Fibroblast of skin of left biceps (primary cell): ENCODE data around the gene FXYD1.
A peak's percentile ranks its signal among the peaks of the same experiment; 100 is the strongest.
"Not testable (repeated sequence)": the region's sequence is repeated elsewhere in the genome, so short reads cannot be mapped to it uniquely, and the experiment has no call there.

ENCODE experiments used
- DNase-seq, 2 experiments: peaks; one replicate each; pipeline ENCODE4 v3.0.0-alpha.2; 2013; ENCODE audit warnings: low read depth in 2 of 2

FXYD1 gene

GRCh38 chr19:35125270-35125717 is 13.3 kb upstream of the FXYD1 start:
- DNase-seq: no peak

- DNase-seq: no peak
Measured at GRCh38 chr19:35125749-35126623, 12.6 kb upstream of the FXYD1 start.

GRCh38 chr19:35126624-35126959 is 12.0 kb upstream of the FXYD1 start:
- DNase-seq: no peak

- no peak for DNase-seq
Measured at GRCh38 chr19:35127871-35128270, 10.8 kb upstream of the FXYD1 start.

- DNase-seq: no peak
Measured at GRCh38 chr19:35128398-35129057, 10.1 kb upstream of the FXYD1 start.

- DNase-seq: not testable (repeated sequence)
Measured at GRCh38 chr19:35129724-35130274, 8.8 kb upstream of the FXYD1 start.

GRCh38 chr19:35130761-35131720 is 7.6 kb upstream of the FXYD1 start:
- DNase-seq: no peak

GRCh38 chr19:35132254-35132653 is 6.4 kb upstream of the FXYD1 start:
- no peak for DNase-seq

- DNase-seq: no peak
Measured at GRCh38 chr19:35133826-35134225, 4.8 kb upstream of the FXYD1 start.

GRCh38 chr19:35134601-35135242 is 3.9 kb upstream of the FXYD1 start, which contains the start of gene LGI4:
LGI4 (minus strand) TSS chr19:35135059; CDS start chr19:35134680, 379 bp downstream.
- DNase-seq: no peak

GRCh38 chr19:35135389-35135909 is 3.2 kb upstream of the FXYD1 start:
- DNase-seq: no peak

- DNase-seq: no peak
Measured at GRCh38 chr19:35136231-35136630, 2.4 kb upstream of the FXYD1 start.

GRCh38 chr19:35136977-35137702 is 1.5 kb upstream of the FXYD1 start:
- no peak for DNase-seq

- no peak for DNase-seq
Measured at GRCh38 chr19:35140207-35140961, 1.8 kb downstream of the FXYD1 start.

- DNase-seq: peak; percentile 64 to 65
Measured at GRCh38 chr19:35140962-35141836, 2.6 kb downstream of the FXYD1 start.

- DNase-seq: no peak
Measured at GRCh38 chr19:35141837-35142605, 3.4 kb downstream of the FXYD1 start.

- no peak for DNase-seq
Measured at GRCh38 chr19:35142606-35143230, 4.1 kb downstream of the FXYD1 start.
